Measurements from ENCODE around the gene ODF4.

DNA sequence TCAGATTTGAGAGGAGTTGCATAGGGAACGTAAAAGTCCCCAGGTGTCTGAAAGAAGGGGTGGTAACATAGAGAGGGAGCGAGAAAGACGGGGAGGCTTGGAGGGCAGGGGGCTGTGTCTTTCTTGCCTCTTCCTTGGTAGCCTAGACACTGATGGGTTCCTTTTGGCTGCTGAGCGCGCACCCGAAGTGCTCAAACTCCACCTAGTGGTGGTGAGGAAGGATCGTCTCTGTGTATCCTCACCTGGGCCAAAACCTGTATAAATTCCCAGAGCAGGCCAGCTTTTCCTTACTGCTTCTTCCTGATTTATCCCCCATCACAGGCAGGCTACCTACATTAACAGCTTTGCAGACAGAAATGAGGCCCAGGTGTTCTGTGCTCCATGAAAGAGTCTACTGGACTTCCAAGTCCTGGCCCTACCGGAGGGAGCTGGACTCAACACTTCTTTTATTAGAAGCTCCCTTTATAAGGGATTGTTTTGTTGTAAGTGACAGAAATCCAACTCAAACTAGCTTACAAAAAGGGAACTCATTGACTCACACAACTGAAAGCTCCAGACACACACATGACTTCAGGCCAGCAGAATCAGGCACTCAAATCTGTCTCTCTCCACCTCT is 38.9 kb upstream of the ODF4 start:
- TF ChIP-seq YY1 (IDR thresholded peaks at IDR 0.05; ENCODE audit: insufficient read depth, insufficient read length) (no peak), SUZ12 (IDR thresholded peaks at IDR 0.05; ENCODE audit: extremely low read depth, insufficient read depth, insufficient read length) (no peak), ZNF274 (IDR thresholded peaks at IDR 0.05; ENCODE audit: low read depth, low read length) (no peak)

Measured in NT2/D1 (cell line).